ENCODE measurements around the gene NHLRC1. TPM values are rescaled to one million over a fixed set of nuclear protein-coding genes. Genes with fewer than 3 reads are reported as not detected.

Gene NHLRC1
- total and polyA plus RNA-seq, 11 donors, result 0.56 to 2.6 (median 1.3) TPM

DNA sequence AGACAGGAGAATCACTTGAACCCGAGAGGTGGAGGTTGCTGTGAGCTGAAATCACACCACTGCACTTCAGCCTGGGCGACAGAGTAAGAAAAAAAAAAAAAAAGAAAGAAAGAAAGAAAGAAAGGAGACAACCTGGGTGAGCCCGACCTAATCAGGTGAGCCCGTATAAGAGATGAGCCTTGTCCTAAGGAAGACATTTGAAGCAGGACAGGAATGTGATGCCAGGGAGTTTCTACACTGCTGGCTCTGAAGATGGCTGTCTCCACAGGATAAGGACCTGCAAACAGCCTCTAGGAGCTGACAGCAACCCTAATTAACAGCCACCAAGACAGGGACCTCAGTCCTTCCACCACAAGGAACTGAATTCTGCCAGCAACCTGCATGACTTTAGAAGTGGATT lies 41.9 kb downstream of the NHLRC1 start:
- Histone ChIP-seq H3K4me3 (no peak overlapping the region), H3K27me3 (no peaks in the 10 kb centered on the region), H3K4me1 (no peaks in the 10 kb centered on the region), H3K27ac (no peak overlapping the region), H3K36me3 (no peaks in the 10 kb centered on the region), H3K9me3 (peaks cover 0 to 2% (median 0%) of the 10 kb centered on the region in 12 donors)
- ATAC-seq, result no peak
- no peak for TF ChIP-seq POLR2A (IDR thresholded peaks at IDR 0.05)
- WGBS, 4 donors, result 83 to 94% (median 87%) methylated on average over 4 of the region's 4 CpGs
- intact Hi-C loops (cut with DNase I), result loop anchor here in 1 of 10 donors (10.0 kb wide), 1 partner anchor 66 kb away; no protein-coding TSS in a partner anchor
- no peak for DNase-seq

DNA sequence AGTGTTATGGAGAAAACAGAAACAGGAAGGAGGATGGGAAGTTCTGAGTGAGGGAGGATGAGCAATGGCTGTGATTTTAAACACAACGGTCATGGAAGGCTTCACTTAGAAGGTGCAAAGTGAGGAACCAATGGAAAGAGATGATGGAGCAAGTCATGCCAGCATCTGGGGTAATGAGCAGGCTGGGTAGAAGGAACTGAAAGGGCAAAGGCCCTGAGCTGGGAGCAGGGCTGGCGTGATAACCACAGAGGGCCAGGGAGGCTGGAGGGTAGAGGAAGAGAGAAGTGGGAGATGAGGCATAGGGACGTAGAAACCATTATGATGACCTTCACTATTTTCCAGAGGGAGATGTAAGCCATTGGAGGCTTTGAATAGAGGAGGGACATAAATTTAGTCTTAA lies 43.6 kb downstream of the NHLRC1 start:
- Histone ChIP-seq H3K4me3 (no peak overlapping the region), H3K9me3 (peaks cover 0 to 14% (median 0%) of the 10 kb centered on the region in 12 donors), H3K27ac (no peak overlapping the region), H3K27me3 (no peaks in the 10 kb centered on the region), H3K4me1 (no peaks in the 10 kb centered on the region), H3K36me3 (no peaks in the 10 kb centered on the region)
- intact Hi-C loops (cut with DNase I), result no loop called here
- ATAC-seq, result no peak
- no peak for TF ChIP-seq POLR2A (IDR thresholded peaks at IDR 0.05)
- TF ChIP-seq, protein P1, sequence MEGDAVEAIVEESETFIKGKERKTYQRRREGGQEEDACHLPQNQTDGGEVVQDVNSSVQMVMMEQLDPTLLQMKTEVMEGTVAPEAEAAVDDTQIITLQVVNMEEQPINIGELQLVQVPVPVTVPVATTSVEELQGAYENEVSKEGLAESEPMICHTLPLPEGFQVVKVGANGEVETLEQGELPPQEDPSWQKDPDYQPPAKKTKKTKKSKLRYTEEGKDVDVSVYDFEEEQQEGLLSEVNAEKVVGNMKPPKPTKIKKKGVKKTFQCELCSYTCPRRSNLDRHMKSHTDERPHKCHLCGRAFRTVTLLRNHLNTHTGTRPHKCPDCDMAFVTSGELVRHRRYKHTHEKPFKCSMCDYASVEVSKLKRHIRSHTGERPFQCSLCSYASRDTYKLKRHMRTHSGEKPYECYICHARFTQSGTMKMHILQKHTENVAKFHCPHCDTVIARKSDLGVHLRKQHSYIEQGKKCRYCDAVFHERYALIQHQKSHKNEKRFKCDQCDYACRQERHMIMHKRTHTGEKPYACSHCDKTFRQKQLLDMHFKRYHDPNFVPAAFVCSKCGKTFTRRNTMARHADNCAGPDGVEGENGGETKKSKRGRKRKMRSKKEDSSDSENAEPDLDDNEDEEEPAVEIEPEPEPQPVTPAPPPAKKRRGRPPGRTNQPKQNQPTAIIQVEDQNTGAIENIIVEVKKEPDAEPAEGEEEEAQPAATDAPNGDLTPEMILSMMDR (IDR thresholded peaks at IDR 0.05), result no peak
- 78 to 85% (median 80%) methylated on average over 3 of the region's 3 CpGs for WGBS, 4 donors
- no peak for DNase-seq

DNA sequence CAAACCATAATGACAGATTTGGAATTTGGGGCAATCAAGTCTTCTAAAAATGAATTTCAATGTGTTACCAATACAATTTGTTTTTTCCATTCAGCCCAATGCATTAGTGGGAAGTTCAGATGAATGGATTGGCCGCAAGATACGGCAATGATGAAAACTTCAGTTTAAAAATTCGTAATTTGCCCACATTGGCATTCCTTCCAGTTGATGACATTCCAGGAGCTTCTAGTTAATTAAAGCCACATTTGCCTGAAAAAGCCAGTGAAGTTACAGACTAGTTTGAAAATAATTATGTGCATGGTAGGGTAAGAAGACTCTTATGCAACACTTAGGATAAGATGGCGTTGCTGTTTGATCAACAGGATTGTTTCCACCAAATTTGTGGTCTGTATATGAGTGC lies 46.2 kb downstream of the NHLRC1 start:
- intact Hi-C loops (cut with DNase I), result no loop called here
- Histone ChIP-seq H3K4me3 (no peak overlapping the region), H3K36me3 (no peaks in the 10 kb centered on the region), H3K9me3 (peaks cover 0 to 14% (median 0%) of the 10 kb centered on the region in 12 donors), H3K4me1 (no peaks in the 10 kb centered on the region), H3K27ac (no peak overlapping the region), H3K27me3 (no peaks in the 10 kb centered on the region)
- TF ChIP-seq, protein P1 (IDR thresholded peaks at IDR 0.05), result no peak
- TF ChIP-seq POLR2A (IDR thresholded peaks at IDR 0.05), result no peak
- WGBS, 4 donors, result 88 to 95% (median 92%) methylated on average over 4 of the region's 4 CpGs
- DNase-seq (no peak), ATAC-seq (no peak)

DNA sequence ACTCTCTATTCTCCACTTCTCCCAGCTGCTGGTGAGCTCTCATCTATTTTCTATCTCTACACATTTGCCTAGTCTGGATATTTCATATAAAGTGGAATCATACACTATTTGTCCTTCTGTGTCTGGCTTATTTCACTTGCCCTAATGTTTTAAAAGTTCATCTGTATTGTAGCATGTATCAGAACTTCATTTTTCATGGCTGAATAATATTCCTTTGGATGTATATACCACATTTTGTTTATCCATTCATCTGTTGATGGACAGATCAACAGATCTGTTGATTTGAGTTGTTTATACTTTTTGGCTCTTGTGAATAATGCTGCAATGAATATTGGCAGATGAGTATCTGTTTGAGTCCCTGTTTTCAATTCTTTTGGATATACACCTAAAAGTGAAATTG lies 49.6 kb downstream of the NHLRC1 start:
- no peaks in the 10 kb centered on the region for H3K27me3 ChIP-seq
- TF ChIP-seq POLR2A (IDR thresholded peaks at IDR 0.05), result no peak
- TF ChIP-seq, protein P1 (IDR thresholded peaks at IDR 0.05), result no peak
- H3K4me3 ChIP-seq, result no peak overlapping the region
- H3K9me3 ChIP-seq, result peaks cover 0 to 14% (median 0%) of the 10 kb centered on the region in 12 donors
- no peaks in the 10 kb centered on the region for H3K36me3 ChIP-seq
- H3K27ac ChIP-seq, result no peak overlapping the region
- DNase-seq (no peak), ATAC-seq (no peak)
- no peaks in the 10 kb centered on the region for H3K4me1 ChIP-seq
- intact Hi-C loops (cut with DNase I), result no loop called here

DNA sequence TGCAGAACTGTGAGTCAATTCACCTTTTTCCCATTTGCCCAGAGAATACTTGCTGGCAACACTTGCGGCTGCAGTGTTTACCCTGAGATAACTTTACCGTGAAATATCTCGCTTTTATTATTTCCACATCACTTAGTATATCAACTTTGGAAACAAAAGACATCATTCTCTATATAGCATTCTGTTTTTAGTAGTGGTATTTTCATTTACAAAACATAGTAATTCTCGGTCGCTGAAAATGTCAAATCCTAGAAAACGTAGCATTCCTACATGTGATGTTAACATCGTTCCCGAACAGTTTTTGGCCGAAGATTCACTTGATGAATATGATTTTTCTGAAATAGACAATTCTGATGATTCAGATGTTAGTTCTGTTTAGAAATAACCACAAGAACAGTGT lies 52.0 kb downstream of the NHLRC1 start:
- Histone ChIP-seq H3K9me3 (peaks cover 0 to 11% (median 0%) of the 10 kb centered on the region in 12 donors), H3K4me3 (no peak overlapping the region), H3K27ac (no peak overlapping the region), H3K4me1 (no peaks in the 10 kb centered on the region), H3K27me3 (no peaks in the 10 kb centered on the region), H3K36me3 (no peaks in the 10 kb centered on the region)
- no peak for DNase-seq
- ATAC-seq, result no peak
- intact Hi-C loops (cut with DNase I), result no loop called here
- 89 to 95% (median 93%) methylated on average over 9 of the region's 9 CpGs for WGBS, 4 donors
- TF ChIP-seq POLR2A (IDR thresholded peaks at IDR 0.05), result no peak

Other genes with a start within 250 kb of the NHLRC1 start
- 100 to 1,000 TPM in 3 of 9 donors, 10 to 100 TPM in 6; 49.2 to 148 (median 85.1) TPM for gene KIF13A, start 135.0 kb downstream of the NHLRC1 start, total RNA-seq
- gene KIF13A, start 135.0 kb downstream of the NHLRC1 start, polyA plus RNA-seq, result 10 to 100 TPM; 17.1 to 39.1 TPM
- gene TPMT, start 32.4 kb upstream of the NHLRC1 start, total RNA-seq, result 10 to 100 TPM in 8 of 9 donors, 1 to 10 TPM in 1; 7.1 to 15.0 (median 13.7) TPM
- 10 to 100 TPM; 13.2 to 22.5 TPM for gene TPMT, start 32.4 kb upstream of the NHLRC1 start, polyA plus RNA-seq
- 10 to 100 TPM; 10.0 to 21.8 (median 15.8) TPM for gene KDM1B, start 32.7 kb upstream of the NHLRC1 start, total RNA-seq
- gene KDM1B, start 32.7 kb upstream of the NHLRC1 start, polyA plus RNA-seq, result 10 to 100 TPM in 1 of 2 donors, 1 to 10 TPM in 1; 2.1 to 13.6 TPM
- gene DEK, start 141.9 kb upstream of the NHLRC1 start, total RNA-seq, result 10 to 100 TPM; 41.3 to 83.0 (median 64.7) TPM
- 10 to 100 TPM; 20.9 to 47.2 TPM for gene DEK, start 141.9 kb upstream of the NHLRC1 start, polyA plus RNA-seq